Mesothelial cell of epicardium (in vitro differentiated cells): ENCODE results near the gene CHURC1. TPM values are rescaled to one million over a fixed set of nuclear protein-coding genes. Genes with fewer than 3 reads are reported as not detected.

Source experiments
- DNase-seq, 2 experiments: peaks; one replicate each; pipeline ENCODE4 v3.0.0; 2021; ENCODE audit warnings: low spot score in 2 of 2; ENCODE audit not compliant: unreplicated experiment in 2 of 2
- H3K27ac Mint-ChIP-seq: 2 replicates; pipeline ENCODE4 v1.8.0; 2021; ENCODE audit warnings: mixed read lengths
- H3K27me3 Mint-ChIP-seq: 2 replicates; pipeline ENCODE4 v1.8.0; 2021; ENCODE audit warnings: low read depth, mixed read lengths
- H3K36me3 Mint-ChIP-seq: 2 replicates; pipeline ENCODE4 v1.8.0; 2021; ENCODE audit warnings: mixed read lengths
- H3K4me1 Mint-ChIP-seq: 2 replicates; pipeline ENCODE4 v1.8.0; 2021; ENCODE audit warnings: mixed read lengths
- H3K4me3 Mint-ChIP-seq: 2 replicates; pipeline ENCODE4 v1.8.0; 2021; ENCODE audit warnings: mild to moderate bottlenecking, moderate library complexity, mixed read lengths
- H3K9me3 Mint-ChIP-seq: 2 replicates; pipeline ENCODE4 v1.8.0; 2021; ENCODE audit warnings: mixed read lengths
- CTCF ChIP-seq: fragments of 200-600 bp; sonication (generic); IDR thresholded peaks from one replicate; pipeline ENCODE4 v1.5.0; 2021; ENCODE audit warnings: antibody characterized with exemption; ENCODE audit not compliant: unreplicated experiment
- total RNA-seq: library from RNA; stranded (reverse); gene quantifications from 3 replicates; pipeline ENCODE4 v1.2.1, GENCODE V29; 2021

The CHURC1 gene
- total RNA-seq, 1 donor from 2014 or later: 45.8 TPM

- H3K4me3 Mint-ChIP-seq: no peak overlapping the region
- no peak overlapping the region for H3K27ac Mint-ChIP-seq
- no peak for DNase-seq
- H3K4me1 Mint-ChIP-seq: no peaks in the 10 kb centered on the region
- no peaks in the 10 kb centered on the region for H3K36me3 Mint-ChIP-seq
- no peaks in the 10 kb centered on the region for H3K9me3 Mint-ChIP-seq
- TF ChIP-seq CTCF: no peak
- peaks cover 32% of the 10 kb centered on the region for H3K27me3 Mint-ChIP-seq
Observed at GRCh38 chr14:64889352-64889751, 24.9 kb upstream of the CHURC1 start.

GRCh38 chr14:64891173-64891838 lies 22.9 kb upstream of the CHURC1 start:
- H3K4me3 Mint-ChIP-seq: no peak overlapping the region
- no peak overlapping the region for H3K27ac Mint-ChIP-seq
- DNase-seq: no peak
- no peaks in the 10 kb centered on the region for H3K36me3 Mint-ChIP-seq
- TF ChIP-seq CTCF: no peak
- H3K4me1 Mint-ChIP-seq: no peaks in the 10 kb centered on the region
- no peaks in the 10 kb centered on the region for H3K9me3 Mint-ChIP-seq
- peaks cover 14% of the 10 kb centered on the region for H3K27me3 Mint-ChIP-seq

- Mint-ChIP-seq H3K27me3 (peaks cover 13% of the 10 kb centered on the region), H3K27ac (no peak overlapping the region), H3K36me3 (no peaks in the 10 kb centered on the region), H3K4me1 (no peaks in the 10 kb centered on the region), H3K4me3 (no peak overlapping the region), H3K9me3 (no peaks in the 10 kb centered on the region)
- TF ChIP-seq CTCF: peak; percentile 45
- DNase-seq: no peak
Observed at GRCh38 chr14:64891839-64892375, 22.3 kb upstream of the CHURC1 start.

GRCh38 chr14:64899958-64900357 lies 14.3 kb upstream of the CHURC1 start:
- no peak for DNase-seq
- H3K4me3 Mint-ChIP-seq: no peak overlapping the region
- no peak overlapping the region for H3K27ac Mint-ChIP-seq
- no peak for TF ChIP-seq CTCF
- H3K9me3 Mint-ChIP-seq: no peaks in the 10 kb centered on the region
- H3K36me3 Mint-ChIP-seq: no peaks in the 10 kb centered on the region
- H3K27me3 Mint-ChIP-seq: peaks cover 8% of the 10 kb centered on the region
- H3K4me1 Mint-ChIP-seq: peaks cover 2% of the 10 kb centered on the region

GRCh38 chr14:64906022-64906421 lies 8.2 kb upstream of the CHURC1 start:
- no peaks in the 10 kb centered on the region for H3K36me3 Mint-ChIP-seq
- no peak overlapping the region for H3K4me3 Mint-ChIP-seq
- peak overlapping the region; percentile 50 for H3K27ac Mint-ChIP-seq
- no peak for DNase-seq
- H3K27me3 Mint-ChIP-seq: no peaks in the 10 kb centered on the region
- no peaks in the 10 kb centered on the region for H3K9me3 Mint-ChIP-seq
- no peak for TF ChIP-seq CTCF
- peaks cover 16% of the 10 kb centered on the region for H3K4me1 Mint-ChIP-seq
